Progenitor cell of endocrine pancreas (in vitro differentiated cells): ENCODE data around the gene DMGDH. TPM values are rescaled to one million over a fixed set of nuclear protein-coding genes. Genes with fewer than 3 reads are reported as not detected.

Source experiments
- DNase-seq: peaks from one replicate; pipeline ENCODE4 v3.0.0; 2021; ENCODE audit warnings: low spot score; ENCODE audit not compliant: unreplicated experiment
- H3K27ac Mint-ChIP-seq: 2 replicates; pipeline ENCODE4 v1.8.0; 2021; ENCODE audit warnings: mild to moderate bottlenecking, moderate library complexity, mixed read lengths
- H3K27me3 Mint-ChIP-seq: 2 replicates; pipeline ENCODE4 v1.8.0; 2021; ENCODE audit warnings: mixed read lengths
- H3K36me3 Mint-ChIP-seq: 2 replicates; pipeline ENCODE4 v1.8.0; 2022; ENCODE audit warnings: mixed read lengths; ENCODE audit not compliant: insufficient read depth
- H3K4me1 Mint-ChIP-seq: 2 replicates; pipeline ENCODE4 v1.8.0; 2021; ENCODE audit warnings: low read depth, mixed read lengths
- H3K4me3 Mint-ChIP-seq: 2 replicates; pipeline ENCODE4 v1.8.0; 2021; ENCODE audit warnings: low read depth, mild to moderate bottlenecking, moderate library complexity, mixed read lengths
- H3K9me3 Mint-ChIP-seq: 2 replicates; pipeline ENCODE4 v1.8.0; 2021; ENCODE audit warnings: low read depth, mixed read lengths
- total RNA-seq: library from RNA; stranded (reverse); gene quantifications from 2 replicates; pipeline ENCODE4 v1.2.1, GENCODE V29; 2021
- TF ChIP-seq, protein P1 (sequence below): fragments of 200-600 bp; sonication (generic); IDR thresholded peaks from one replicate; pipeline ENCODE4 v1.5.0; 2021; ENCODE audit warnings: antibody characterized with exemption, mild to moderate bottlenecking; ENCODE audit not compliant: unreplicated experiment

DMGDH gene
- total RNA-seq, 1 donor from 2014 or later, result 0.84 TPM

DNA sequence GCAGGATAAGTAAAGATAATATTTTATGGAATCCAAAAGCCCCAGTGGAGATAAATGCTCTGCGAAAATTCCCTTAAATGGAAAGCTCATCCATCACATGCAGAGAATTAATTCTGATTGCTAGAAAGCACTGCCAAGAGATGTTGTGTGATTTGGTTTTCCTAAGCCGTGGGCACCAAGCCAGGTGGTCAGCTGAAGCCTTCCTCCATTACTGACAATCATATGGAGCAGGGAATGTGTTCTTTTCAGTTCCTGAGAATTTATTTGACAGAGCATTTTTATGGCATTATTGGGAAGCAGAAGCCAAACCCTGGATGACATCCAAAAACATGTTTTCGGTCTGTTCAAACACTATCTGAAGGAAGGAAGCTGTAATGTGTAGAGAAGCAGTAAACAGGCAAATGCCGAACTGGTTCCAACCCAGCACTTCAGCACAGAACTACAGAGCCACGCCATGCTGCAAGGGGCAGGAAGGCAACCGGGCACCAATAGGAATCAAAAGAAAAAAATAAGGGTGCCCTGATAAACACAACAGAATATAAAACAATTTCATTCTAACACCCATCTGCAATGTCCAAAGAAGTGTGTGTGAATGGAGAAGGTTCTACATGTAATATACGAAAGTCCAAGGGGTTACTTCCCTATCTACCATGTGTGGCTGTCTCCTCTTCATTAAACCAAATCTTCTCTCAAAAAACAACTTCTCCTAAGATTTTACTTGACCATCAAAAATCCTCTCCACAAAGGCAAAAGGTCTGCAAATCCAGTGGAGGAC lies 96.6 kb downstream of the DMGDH start:
- no peak for DNase-seq
- Mint-ChIP-seq H3K4me3 (no peak overlapping the region), H3K9me3 (no peaks in the 10 kb centered on the region), H3K4me1 (peaks cover 18% of the 10 kb centered on the region), H3K36me3 (no peaks in the 10 kb centered on the region), H3K27me3 (no peaks in the 10 kb centered on the region), H3K27ac (no peak overlapping the region)
- TF ChIP-seq, protein P1, sequence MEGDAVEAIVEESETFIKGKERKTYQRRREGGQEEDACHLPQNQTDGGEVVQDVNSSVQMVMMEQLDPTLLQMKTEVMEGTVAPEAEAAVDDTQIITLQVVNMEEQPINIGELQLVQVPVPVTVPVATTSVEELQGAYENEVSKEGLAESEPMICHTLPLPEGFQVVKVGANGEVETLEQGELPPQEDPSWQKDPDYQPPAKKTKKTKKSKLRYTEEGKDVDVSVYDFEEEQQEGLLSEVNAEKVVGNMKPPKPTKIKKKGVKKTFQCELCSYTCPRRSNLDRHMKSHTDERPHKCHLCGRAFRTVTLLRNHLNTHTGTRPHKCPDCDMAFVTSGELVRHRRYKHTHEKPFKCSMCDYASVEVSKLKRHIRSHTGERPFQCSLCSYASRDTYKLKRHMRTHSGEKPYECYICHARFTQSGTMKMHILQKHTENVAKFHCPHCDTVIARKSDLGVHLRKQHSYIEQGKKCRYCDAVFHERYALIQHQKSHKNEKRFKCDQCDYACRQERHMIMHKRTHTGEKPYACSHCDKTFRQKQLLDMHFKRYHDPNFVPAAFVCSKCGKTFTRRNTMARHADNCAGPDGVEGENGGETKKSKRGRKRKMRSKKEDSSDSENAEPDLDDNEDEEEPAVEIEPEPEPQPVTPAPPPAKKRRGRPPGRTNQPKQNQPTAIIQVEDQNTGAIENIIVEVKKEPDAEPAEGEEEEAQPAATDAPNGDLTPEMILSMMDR, result no peak

GRCh38 chr5:78971998-78972397 lies 97.5 kb downstream of the DMGDH start:
- DNase-seq, result no peak
- Mint-ChIP-seq H3K4me3 (no peak overlapping the region), H3K36me3 (no peaks in the 10 kb centered on the region), H3K4me1 (peaks cover 18% of the 10 kb centered on the region), H3K27me3 (no peaks in the 10 kb centered on the region), H3K9me3 (no peaks in the 10 kb centered on the region), H3K27ac (no peak overlapping the region)
- TF ChIP-seq, protein P1, result no peak

- TF ChIP-seq, protein P1, result no peak
- no peak overlapping the region for H3K4me3 Mint-ChIP-seq
- H3K36me3 Mint-ChIP-seq, result no peaks in the 10 kb centered on the region
- DNase-seq, result no peak
- no peaks in the 10 kb centered on the region for H3K27me3 Mint-ChIP-seq
- no peaks in the 10 kb centered on the region for H3K9me3 Mint-ChIP-seq
- peaks cover 12% of the 10 kb centered on the region for H3K4me1 Mint-ChIP-seq
- H3K27ac Mint-ChIP-seq, result no peak overlapping the region
Observed at GRCh38 chr5:78968781-78969180, 100.7 kb downstream of the DMGDH start.

GRCh38 chr5:78964889-78965288 lies 104.6 kb downstream of the DMGDH start:
- Mint-ChIP-seq H3K36me3 (peaks cover 6% of the 10 kb centered on the region), H3K4me3 (no peak overlapping the region), H3K9me3 (no peaks in the 10 kb centered on the region), H3K27me3 (no peaks in the 10 kb centered on the region), H3K27ac (no peak overlapping the region), H3K4me1 (peaks cover 10% of the 10 kb centered on the region)
- TF ChIP-seq, protein P1, result peak; percentile 55
- no peak for DNase-seq

DNA sequence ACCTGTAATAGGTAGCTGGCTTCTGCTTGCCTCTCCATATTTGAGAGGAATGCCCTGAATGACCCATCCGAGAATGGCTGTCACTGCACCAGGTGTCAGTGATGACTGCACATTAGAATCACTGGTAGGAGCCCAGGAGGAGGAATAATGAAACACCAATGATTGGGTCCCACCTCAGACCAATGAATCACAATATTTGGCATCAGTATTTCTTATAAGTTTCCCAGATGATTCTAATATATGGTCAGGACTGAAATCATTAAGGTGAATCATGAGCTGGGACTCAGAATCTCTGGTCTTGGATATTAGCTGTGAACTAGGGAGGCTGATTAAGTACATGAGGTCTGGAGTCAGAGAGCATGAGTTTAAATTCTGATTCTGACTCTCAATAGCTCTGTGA lies 107.7 kb downstream of the DMGDH start:
- no peaks in the 10 kb centered on the region for H3K9me3 Mint-ChIP-seq
- no peak overlapping the region for H3K4me3 Mint-ChIP-seq
- TF ChIP-seq, protein P1, result no peak
- H3K27ac Mint-ChIP-seq, result no peak overlapping the region
- DNase-seq, result no peak
- peaks cover 22% of the 10 kb centered on the region for H3K4me1 Mint-ChIP-seq
- no peaks in the 10 kb centered on the region for H3K27me3 Mint-ChIP-seq
- H3K36me3 Mint-ChIP-seq, result peaks cover 6% of the 10 kb centered on the region
